CD4-positive, alpha-beta T cell treated with Interleukin-12 subunit alpha and Interleukin-12 subunit beta, for 1 hour (primary cell): ENCODE data around the gene ACTR3C.
"Not testable (repeated sequence)": the region's sequence is repeated elsewhere in the genome, so short reads cannot be mapped to it uniquely, and the experiment has no call there.

Experiments
- DNase-seq: peaks from one replicate; pipeline ENCODE4 v3.0.0-alpha.2; 2020

The ACTR3C gene

DNA sequence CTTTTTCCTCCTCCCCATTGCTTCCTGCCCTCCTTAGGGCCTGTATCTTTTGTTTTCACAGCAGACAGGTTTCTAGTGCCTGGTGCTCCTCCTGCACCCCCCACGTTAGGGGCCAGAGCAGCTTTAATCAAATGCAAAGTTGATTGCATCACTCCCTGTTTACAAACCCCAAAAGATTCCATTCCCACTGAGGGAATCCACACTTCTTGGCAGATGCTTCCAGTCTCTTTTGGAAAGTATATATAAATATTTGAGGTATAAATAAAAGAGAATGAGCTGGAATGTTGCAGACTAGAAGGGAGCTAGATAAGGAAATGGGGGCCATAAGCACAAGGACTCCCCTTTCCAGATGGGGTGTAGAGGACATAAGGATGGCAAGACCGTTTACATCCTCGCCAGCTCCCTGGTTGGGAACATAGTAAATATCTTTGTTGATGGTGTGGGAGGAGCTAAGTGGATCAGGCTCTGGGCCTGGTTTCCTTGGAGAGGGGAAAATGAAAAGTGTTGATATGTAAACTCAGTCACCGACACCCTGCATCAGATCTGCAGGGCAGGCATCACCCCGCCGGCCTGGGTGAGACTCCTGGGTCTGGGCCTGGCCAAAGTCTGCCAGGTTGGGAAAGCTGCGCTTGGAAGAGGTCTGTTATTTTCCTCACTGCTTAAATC is 11.9 kb upstream of the ACTR3C start:
- no peak for DNase-seq

DNA sequence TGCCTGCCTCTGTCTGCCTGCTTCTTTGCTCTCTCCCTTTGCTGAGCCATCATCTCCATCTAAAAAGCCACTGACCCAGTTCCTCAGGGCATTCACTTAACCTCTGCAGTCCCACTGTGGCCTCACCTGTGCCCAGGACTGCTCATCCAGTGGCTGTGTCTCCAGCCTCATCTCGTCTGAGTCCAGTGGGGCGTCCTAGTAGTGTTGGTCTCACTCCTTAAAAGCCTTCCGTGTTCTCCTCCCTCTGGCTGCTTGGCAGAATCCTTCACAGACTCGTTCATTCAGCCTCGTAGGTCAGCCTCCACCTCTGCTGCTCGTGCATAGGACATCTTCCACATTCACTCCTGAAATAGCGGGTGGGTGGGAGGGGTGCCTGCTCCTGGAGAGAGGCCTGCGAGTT is 10.8 kb upstream of the ACTR3C start:
- DNase-seq, result no peak

GRCh38 chr7:150333659-150334058 is 10.3 kb upstream of the ACTR3C start:
- no peak for DNase-seq

GRCh38 chr7:150332852-150333635 is 9.7 kb upstream of the ACTR3C start:
- no peak for DNase-seq

DNA sequence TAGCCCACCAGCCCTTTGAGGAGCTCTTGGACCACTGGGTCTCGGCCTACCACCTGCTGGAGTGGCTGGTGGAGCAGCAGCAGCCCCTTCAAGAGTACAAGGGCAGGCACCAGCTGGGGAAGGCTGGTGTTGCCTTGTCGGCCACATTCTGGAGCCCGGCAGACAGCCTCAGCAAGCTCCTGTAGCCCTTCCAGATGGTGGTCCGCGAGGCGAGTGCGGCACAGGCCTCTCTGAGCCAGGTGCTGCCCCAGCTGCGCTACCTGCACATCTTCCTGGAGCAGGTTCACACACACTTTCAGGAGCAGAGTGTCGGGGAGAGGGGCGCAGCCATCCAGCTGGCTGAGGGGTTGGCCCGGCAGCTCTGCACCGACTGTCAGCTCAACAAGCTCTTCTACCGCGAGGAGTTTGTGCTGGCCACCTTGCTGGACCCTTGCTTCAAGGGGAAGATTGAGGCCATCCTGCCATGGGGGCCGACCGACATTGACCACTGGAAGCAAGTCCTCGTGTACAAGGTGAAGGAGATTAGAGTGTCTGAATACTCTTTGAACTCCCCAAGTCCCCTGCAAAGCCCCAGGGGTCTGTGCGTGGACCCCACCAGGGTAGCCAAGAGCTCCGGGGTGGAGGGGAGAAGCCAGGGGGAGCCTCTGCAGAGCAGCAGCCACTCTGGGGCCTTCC is 7.0 kb upstream of the ACTR3C start:
- no peak for DNase-seq

DNA sequence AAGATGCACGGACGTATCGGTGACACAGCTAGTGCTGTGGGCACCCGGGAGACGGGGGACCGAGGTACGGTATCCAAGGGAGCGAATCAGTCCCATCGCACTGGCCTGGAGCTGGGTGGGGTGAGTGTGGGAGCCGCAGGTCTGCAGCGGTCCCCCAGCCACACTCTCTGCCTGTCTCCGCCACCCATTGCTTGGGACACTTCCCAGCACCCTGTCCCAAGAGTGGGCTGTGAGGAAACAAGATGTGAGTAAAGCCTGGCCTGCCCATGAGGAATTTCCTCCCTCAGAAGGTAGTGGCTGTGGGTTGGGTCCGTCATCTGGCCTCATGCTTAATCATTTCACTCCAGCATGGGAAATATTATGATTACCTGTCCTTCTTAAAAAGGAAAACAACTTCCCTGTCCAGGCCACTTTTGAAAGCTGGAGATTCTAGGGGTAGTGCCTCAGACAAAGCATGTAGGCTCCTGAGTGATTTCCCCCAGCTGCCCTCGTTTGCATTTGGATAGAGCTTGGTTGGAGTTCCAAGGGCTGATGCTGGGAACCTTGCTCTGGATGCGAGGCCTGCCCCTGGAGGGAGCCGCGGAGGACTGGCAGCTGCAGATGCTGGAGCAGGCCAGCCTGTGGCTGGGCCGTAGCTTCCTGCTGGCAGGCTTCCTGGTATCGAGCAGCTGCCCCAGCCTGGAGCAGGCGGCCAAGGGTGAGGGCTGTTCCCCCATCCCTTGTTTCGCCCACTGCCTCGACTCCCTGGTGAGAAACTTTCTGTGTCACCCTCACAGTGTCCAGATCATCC is 6.2 kb upstream of the ACTR3C start:
- no peak for DNase-seq

- no peak for DNase-seq
Measured at GRCh38 chr7:150327308-150327707, 4.0 kb upstream of the ACTR3C start.

DNA sequence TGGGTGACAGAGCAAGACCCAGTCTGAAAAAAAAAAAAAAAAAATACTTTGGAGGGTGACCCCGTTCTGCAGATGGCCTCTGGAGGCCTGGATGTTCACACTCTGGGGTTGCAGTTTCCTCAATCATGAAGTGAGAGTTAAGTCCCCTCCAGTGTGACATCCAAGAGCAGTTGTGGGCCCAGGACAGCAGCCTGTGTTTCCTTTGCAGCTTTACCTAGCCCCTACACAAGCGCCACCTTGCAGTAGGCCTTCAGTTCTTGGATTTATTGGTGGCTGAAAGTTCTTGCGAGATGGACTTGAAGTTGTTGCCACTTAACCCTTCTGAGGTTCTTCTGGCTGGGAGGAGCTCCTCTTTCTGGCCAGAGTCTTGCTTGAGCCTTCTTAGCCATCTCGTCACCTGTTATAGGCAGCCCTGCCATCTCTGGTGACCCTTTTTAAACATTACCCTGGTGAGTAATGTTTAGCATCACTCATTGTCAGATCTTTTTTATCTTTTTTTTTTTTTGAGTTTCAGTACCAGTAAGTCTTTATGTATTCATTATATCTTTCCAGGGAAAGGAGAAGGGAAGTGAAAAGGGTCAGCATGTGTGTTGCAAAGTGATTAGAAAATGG is 3.4 kb upstream of the ACTR3C start:
- DNase-seq, result no peak

GRCh38 chr7:150325901-150326300 is 2.6 kb upstream of the ACTR3C start:
- DNase-seq, result no peak

- no peak for DNase-seq
Measured at GRCh38 chr7:150325110-150325611, 1.8 kb upstream of the ACTR3C start.

DNA sequence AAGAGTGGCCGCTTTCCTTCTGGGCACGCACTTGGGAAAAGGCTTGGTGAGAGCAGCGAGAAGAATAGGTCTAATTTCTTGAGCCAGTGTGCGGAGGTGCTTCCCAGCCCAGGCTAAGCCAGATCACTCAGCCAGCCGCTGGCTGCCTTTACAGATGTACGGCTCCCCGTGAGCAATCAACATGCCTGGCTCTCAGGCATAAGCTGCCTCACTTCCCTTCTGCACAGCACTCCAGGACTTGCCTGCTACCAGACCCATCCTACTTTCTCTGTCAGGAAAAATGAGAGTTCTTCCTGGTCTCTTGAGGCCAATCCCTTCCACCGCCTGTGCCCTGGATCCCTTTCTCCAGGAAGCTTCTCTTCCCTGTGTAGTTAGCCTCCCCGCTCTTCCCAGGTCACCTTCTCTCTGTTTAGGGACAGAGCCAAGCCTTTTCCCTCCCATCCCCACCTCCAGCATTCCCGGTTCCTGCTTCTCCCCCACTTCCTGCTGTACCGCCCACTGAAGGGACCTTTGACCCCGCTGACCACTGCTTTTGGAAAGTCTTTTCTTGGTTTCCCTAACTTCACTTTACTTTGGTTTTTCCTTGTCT is 1.1 kb upstream of the ACTR3C start:
- no peak for DNase-seq

DNA sequence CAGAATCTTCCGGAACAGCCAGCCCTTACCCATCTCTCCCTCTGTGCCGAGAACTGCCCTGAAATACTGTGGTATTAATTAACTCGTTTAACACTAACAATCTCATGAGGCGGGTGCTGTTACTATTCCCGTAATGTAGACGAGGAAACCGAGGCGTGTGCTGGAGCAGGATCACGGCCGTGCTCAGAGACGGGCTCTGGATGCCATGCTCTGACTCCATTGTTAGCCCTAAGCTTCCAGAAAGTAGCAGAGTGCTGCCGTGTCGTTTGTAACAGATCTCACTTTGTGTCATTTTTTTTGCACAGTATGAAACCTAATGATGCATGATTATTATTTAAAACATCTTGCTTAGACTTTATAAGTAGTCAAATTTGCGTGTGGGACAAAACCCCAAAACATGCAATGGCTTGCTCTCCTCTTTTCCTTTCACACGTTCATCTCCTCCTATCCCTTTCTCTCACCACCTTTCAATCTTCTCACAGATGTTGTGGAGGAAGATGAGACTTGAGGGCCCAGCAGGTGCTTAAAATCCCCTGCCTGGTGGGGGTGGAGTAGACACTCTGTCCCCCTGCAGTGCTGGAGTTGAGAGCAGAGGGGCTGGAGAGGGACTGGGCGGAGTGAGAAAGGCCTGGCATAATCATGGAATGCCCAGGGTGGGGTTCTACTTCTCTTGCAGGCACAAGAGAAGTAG is 482 bp upstream of the ACTR3C start:
- no peak for DNase-seq

GRCh38 chr7:150322114-150322832 is 1.1 kb downstream of the ACTR3C start:
- peak; percentile 73 for DNase-seq

DNA sequence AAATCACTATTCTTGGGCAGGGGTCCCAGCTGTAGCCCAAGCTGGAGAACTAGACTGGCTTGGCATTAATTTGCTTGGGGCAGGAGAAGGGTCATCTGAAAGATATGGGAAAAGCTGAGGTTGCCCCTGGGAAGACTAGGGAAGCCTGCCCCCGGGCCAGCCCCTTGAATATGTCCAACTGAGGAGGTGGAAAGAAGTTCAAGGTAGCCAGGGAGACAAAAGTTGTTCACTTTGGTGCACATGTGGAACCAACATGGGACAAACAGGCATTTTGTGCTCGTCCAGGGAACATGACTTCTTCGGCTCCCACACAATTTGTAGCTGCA is 1.6 kb downstream of the ACTR3C start:
- no peak for DNase-seq

GRCh38 chr7:150317748-150318444 is 5.4 kb downstream of the ACTR3C start:
- no peak for DNase-seq

DNA sequence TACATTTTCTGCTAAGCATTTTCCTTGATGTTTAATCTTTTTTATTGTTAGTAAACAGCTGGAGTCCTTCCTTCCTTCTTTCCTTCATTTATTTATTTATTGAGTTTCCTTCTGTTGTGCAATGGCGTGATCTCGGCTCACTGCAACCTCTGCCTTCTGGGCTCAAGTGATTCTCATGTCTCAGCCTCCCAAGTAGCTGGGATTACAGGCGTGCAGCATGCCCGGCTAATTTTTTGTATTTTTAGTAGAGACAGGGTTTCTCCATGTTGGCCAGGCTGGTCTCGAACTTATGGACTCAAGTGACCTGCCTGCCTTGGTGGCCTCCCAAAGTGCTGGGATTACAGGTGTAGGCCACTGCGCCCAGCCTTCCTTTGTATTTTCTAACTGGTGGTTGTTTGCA is 6.4 kb downstream of the ACTR3C start:
- DNase-seq, result not testable (repeated sequence)

DNA sequence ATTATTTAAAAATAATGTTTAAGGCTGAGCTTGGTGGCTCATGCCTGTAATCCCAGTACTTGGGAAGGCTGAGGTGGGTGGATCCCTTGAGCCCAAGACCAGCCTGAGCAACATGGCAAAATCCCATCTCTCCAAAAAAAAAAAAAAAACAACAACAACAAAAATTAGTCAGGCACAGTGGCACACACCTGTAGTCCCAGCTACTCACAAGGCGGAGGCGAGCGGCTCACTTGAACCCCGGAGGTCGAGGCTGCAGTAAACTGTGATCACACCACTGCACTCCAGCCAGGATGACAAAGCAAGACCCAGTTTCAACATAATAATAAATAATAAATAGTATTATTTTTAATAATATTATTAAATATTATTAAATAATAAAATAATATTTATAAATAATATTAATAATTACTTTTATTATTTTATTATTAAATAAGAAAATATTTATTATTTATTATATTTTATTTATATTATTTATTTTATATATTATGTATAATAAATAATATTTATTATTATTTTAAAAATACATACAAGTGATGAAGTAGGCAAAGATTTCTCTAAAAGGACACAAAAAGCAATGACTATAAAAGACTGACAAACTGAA is 8.6 kb downstream of the ACTR3C start:
- no peak for DNase-seq

- DNase-seq, result no peak
Measured at GRCh38 chr7:150313870-150314269, 9.5 kb downstream of the ACTR3C start.

DNA sequence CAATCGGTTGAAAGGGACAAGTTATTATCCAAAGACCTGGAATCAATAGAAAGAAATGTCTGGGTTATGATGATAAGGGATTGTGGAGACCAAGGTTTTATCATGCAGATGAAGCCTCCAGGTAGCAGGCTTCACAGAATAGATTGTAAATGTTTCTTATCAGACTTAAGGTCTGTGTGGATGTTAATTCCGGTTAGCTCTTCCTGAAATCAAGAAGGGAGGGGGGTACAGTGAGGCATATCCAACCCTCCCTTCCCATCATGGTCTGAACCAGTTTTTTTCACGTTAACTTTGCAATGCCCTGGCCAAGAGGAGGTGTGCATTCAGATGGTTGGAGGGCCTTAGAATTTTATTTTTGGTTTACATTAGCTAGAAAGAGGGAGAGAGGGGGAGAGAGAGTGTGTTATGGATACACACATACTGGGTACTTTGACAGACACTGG is 10.0 kb downstream of the ACTR3C start:
- DNase-seq, result no peak
